Activated CD4-positive, alpha-beta T cell treated with anti-CD3 and anti-CD28 coated beads for 4 hours (primary cell): Measurements from ENCODE around the gene LMX1B.

Experiments used
- DNase-seq, 2 donors: peaks; one replicate each; pipeline ENCODE4 v3.0.0-alpha.2; 2020

Gene LMX1B

GRCh38 chr9:126619361-126620135 is 5.8 kb downstream of the LMX1B start:
- DNase-seq: no peak

DNA sequence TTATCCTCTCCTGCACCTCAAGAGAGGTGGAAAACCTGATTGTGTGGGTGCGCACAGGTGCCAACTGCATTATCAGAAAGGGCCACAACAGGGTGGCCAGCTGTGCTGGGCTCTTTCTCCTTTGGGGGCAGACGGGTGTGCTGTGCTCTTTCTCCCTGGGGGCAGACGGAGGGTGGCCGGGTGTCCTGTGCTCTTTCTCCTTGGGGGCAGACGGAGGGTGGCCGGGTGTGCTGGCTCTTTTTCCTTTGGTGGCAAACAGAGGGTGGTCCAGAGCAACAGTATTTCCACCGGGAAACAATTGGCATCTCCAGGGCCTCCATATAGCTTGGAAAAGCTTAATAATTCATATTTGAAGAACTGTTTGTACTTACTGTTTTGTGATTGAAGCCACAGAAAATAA is 6.8 kb downstream of the LMX1B start:
- no peak for DNase-seq

DNA sequence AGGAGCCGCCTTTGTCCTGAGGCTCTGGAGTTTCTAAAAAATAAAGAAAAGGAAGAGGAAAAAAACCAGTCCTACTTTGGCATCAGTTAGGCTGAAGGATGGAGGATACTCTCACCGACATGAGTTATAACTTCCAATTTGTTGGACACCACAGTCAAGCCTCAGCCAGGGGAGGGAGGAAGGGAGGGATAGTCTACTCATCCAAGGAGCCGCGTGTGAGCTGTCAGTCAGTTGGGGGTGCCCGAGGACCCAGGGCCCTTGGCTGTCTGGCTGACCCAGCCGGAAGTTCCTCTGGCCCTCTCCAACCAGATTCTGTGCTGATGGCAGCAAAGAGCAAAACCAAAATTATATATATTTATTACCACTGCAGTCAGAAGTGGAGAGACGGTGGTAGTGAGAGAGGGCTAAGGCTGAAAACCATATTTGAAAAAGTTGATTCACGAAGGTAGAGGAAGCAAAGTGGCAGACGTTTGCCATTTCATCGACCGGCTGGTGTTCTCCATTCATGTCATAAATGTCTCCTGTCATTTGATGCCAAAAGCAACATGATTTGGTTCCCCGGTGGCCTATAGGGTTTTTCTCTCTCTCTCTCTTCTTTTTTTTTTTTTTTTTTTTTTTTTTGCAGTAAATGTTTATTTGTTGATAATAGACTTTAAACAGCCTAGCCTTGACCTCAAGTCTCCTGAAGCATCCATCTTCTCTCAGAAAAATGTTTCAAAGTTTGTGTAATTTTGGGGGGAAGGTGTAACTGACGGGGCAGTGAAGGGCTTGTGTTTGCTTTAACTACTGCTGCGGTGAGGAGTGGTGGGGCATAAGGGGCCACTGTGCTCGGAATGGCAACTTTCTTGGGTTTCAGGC is 7.6 kb downstream of the LMX1B start:
- no peak for DNase-seq

GRCh38 chr9:126621919-126622735 is 8.4 kb downstream of the LMX1B start:
- DNase-seq: no peak

DNA sequence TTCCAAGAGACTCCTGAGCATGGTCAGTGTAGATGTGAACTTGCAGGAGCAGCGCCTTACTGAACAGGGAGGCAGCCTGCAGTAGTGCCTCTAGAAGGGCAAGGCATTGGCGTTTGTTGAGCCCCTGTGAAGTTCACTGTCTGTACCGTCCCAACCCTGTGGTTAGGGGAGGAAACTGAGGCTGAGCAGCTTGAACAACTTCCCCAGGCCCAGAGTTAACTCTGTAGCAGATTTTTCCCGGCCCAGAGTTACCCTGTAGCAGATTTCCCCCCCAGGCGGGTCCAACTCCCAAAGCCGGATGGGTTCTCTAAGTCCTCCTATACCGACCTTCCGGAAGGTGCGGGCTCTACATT is 9.6 kb downstream of the LMX1B start:
- no peak for DNase-seq

DNA sequence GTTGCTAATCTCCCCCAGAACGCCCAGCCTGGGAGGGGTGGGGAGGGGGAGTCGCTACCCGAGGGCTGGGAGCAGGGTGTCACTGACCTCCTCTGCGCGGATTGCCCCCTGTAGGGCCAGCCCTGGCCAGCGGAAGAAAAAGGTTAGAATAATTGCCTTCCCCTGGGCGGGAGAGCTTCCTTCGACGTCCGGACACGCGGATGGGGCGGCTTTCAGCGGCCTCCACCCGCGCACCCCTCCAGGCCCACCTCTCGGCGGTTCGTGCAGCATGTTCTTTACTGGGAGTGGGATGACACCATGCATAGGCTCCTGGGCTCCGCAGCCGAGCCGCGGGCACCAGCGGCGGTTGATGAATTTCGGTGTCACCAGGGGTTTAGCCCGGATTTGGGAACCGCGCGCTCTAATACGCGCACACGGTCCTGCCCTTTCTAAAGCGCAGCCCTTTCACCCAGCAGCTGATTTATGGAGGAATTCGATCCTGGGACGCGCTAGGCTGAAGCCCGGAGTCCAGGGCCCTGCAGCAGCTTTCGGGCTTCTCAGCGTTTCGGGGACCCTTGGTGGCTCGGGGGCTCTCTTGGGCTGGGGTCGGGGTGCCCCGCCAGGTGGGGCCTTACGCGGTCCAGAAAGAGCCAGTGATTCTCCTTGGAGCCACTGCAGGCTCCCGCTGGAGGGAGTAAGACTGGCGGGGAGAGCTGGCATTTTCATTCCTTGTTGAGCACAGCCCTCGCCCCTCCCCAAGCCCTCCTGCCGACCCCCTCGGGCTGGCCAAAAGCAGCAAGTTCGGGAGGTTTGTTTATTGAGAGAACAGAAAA is 10.1 kb downstream of the LMX1B start:
- no peak for DNase-seq

DNA sequence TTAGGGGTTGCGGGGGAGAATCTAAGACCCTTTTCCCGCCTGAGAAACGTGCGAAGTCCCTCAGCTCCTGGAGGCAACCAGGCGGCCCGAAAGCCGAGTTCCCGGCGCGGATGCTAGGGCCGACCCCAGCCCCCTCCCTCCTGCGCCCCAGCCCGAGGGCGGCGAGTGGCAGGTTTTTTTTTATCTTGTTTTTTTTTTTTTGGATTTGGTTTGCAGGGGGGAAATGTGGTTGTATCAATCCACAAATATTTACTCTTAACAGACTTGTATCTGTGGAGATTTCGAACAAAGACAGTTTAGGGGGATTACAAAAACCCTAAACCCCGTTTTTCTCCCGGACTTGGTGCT is 10.7 kb downstream of the LMX1B start:
- DNase-seq: no peak

- DNase-seq: no peak
Measured at GRCh38 chr9:126624912-126625311, 11.2 kb downstream of the LMX1B start.

DNA sequence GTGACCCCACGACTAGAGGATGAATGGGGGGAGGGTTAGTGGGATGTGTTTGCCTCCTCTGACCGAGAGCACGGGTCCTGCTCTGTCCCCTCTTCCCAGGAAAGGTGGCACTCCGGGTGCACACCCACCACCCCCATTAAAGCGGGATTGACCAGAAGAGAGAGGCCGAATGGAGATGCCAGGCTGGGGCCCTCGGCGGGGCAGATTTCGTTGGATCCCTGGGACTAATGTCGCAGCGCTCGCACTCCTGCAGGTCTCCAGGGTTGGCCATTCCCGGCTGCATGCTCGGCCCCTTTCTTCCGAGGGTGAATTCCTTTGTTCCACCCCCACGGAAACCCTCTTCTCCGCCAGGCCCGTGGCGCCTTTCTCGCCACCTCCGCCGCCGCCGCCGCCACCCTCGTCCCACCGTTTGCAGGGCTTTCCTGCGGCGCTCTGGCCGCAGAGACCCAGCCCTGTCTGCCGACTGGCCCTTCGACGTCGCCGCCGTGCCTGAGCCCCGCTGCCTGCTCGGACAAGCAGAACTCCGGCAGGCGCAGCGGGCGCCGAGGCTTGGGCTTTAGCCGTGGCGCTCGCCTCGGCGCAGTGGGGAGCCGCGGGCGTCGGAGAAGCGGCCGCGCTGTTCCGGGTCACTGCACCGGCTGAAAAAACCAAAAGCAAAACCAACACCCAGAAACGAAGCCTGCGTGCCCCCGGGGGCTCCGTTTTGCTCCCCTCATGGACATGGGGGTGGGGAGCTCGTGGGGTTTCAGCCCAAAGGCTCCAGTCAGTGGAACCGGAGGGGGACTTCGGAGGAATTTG is 11.8 kb downstream of the LMX1B start:
- no peak for DNase-seq

- no peak for DNase-seq
Measured at GRCh38 chr9:126626127-126626925, 12.6 kb downstream of the LMX1B start.

- no peak for DNase-seq
Measured at GRCh38 chr9:126626926-126627233, 13.2 kb downstream of the LMX1B start.

GRCh38 chr9:126628146-126628545 is 14.4 kb downstream of the LMX1B start:
- no peak for DNase-seq

- DNase-seq: no peak
Measured at GRCh38 chr9:126628969-126629674, 15.4 kb downstream of the LMX1B start.

DNA sequence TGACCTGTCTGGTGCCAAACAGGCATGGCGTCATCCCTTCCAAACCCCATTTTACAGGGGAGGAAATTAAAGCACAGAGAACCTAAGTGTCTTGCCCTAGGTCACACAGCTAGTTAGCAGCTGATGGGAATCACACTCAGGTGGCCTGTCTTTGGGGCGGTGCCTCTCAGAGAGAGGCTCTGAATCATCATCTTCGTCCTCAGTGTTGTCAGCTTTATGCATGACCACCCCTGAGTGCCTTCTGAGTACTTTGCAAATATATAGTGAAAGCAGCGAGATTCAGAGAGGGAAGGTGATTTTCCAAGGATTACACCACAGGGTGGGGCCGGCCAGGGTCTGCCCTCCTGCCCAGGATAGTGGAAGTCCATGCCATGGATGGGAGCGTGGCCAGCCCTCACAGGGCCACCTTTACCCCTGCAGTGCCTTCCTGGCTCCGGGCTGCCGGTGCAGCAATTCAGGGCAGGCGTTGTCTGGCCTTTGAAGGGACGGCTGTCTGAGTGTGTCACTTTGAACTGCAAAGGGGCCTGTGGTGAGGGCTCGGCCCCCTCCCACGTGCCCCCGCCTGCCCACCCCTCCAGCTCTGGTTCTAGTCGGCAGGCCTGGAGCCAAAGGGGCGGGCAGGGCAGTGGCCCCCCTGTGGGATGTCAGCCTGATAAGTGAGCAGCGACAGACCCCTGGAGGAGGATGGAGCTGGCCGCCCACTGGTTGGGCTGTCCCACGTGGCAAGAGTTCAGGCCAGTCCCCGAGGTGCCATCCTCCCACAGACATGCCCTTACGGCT is 16.9 kb downstream of the LMX1B start:
- no peak for DNase-seq

- no peak for DNase-seq
Measured at GRCh38 chr9:126631254-126631653, 17.5 kb downstream of the LMX1B start.

- DNase-seq: no peak
Measured at GRCh38 chr9:126633881-126634558, 20.3 kb downstream of the LMX1B start.

DNA sequence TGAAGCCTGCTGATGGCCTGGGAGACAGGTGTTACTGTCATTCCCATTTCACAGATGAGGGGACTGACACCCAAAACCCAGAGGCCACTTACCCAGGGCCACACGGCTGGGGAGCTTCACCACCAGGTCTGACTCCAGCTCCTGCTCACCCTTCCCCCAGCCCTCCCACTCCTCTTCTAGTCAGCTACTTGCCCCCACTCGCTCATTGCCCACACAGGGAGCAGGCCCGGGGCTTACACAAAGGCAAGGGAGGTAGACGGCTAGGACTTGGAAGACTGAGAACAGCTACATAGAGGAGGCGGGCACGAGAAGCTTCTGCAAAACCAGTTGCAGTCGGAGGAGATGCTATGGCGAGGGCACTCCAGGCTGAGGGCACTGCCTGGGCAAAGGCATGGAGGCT is 21.3 kb downstream of the LMX1B start:
- DNase-seq: no peak

GRCh38 chr9:126635661-126636439 is 22.1 kb downstream of the LMX1B start:
- DNase-seq: no peak
